GM19467 (cell line): ENCODE data around the gene TRPV4.

ENCODE experiments used
- ATAC-seq: cut with Tn5 transposase; IDR thresholded peaks from one replicate; pipeline ENCODE4 v1.9.1; 2021; ENCODE audit warnings: mild to moderate bottlenecking, moderate library complexity; ENCODE audit not compliant: unreplicated experiment

Gene TRPV4

DNA sequence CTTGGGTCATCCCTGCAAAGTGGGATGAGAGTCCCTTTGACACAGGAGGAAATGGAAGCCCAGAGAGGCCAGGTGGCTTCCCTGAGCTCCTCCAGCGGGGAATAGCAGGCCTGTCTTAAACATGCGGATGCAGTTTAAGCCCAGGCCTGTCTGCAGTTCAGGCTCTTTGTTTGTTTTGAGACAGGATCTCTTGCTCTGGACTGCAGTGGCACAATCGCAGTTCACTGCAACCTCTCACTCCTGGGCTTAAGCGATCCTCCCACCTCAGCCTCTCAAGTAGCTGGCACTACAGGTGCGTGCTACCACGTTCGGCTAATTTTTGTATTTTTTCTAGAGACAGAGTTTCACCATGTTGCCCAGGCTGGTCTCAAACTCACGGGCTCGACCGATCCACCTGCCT lies 3.5 kb downstream of the TRPV4 start:
- ATAC-seq: no peak

DNA sequence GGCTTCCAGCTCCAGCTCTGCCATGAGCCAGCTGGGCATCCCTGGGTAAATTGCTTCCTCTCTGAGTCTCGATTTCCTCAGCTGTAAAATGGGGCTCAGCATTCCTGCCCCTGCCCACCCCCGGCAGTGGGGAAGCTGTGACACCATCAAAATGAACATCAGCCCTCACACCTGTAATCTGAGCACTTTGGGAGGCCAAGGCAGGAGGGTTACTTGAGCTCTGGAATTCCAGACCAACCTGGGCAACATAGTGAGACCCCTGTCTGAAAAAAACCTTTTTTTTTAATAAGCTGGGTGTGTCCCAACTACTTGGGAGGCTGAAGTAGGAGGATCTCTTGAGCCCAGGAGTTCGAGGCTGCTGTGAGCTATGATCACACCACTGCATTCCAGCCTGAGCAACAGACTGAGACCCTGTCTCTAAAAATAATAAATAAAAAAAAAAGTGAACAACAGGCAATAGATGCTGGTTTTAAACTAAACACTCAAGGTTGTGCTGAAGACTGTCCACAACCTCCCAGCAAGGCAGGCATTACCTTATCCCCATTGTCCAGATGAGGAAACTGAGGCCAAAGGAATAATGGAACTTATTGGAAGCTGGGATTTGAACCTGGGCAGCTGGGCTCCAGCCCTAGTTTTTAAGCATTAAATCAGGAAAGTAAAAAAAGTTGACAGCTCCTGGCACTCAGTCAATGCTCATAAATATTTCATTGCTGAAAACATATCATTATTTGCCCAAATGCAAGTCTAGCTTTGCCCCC lies 4.3 kb downstream of the TRPV4 start:
- ATAC-seq: no peak

DNA sequence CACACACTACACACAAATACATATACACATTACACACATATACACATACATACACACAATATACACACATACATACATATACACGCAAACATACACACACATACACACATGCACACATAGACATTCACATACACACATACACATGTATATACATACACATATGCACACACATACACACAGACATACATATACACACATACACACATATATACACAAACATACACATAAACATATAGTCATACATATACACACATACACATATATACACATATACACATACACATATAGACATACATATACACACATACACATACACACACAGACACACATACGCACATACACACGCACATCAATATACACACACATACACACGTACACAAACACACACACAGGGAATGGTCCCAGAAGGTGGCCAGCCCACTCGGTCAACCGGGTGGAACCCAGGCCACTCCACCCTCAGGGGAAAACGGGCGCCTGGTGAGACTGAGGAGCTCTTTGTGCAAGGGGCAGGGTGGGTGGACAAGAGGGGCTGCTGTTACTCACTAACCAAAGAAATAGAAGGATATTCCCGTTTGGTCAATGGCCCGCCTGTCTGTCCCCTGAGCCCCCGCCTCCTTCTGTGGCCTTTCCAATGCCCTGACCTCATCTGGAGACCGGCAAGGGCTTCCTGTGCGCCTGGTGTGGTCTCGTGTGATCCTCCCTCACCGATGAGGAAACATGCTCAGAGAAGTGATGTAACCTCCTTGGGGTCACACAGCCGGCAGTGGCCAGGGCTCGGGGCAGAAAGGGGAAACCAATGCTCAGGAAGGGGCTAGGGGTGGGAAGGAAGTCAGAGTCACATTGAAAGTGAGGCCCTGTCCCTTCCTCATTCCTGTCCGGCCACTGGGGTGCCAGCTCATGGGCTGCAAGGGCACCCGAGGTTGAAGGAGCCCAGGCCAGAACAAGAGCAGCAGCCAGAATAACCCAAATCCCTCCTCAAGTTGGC lies 5.3 kb downstream of the TRPV4 start:
- ATAC-seq: no peak

DNA sequence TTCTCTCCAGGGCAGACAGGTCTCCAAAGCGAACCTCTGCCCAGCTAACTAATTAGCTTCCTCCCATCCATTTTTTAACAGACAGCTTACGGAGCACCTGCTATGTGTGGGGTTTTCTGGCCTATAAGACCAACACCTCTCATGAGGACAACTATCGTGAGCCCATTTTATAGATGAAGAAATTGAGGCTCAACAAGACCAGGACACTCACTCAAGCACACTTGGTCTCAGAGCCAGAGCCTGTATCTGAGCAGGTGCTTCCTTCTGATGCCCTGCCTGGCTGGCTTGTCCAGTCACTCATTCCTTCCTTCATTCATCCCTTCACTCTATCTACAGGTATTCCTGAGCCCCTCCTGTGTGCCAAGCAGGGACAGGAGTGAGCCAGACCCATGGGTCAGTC lies 6.1 kb downstream of the TRPV4 start:
- ATAC-seq: no peak

DNA sequence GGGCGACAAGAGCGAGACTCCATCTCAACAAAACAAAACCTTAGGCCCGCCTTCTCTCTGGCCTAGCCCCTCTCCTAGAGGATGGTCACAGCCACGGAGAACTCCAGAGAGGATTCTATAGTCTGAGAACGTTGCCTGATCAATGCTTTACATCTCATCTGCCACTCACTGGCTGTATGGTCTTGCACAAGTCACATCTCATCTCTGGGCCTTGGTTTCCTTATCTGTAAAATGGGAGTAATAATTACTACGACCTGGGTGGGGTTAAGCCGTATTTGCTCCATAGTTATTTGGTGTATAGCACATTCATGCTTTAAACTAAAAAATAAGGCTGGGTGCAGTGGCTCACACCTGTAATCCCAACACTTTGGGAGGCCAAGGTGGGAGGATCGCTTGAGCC lies 8.5 kb downstream of the TRPV4 start:
- ATAC-seq: no peak

- ATAC-seq: no peak
These were observed 10.2 kb downstream of the TRPV4 start for GRCh38 chr12:109822951-109823411.

GRCh38 chr12:109822416-109822815 lies 10.8 kb downstream of the TRPV4 start:
- ATAC-seq: no peak

- ATAC-seq: no peak
These were observed 11.2 kb downstream of the TRPV4 start for GRCh38 chr12:109821968-109822367.

DNA sequence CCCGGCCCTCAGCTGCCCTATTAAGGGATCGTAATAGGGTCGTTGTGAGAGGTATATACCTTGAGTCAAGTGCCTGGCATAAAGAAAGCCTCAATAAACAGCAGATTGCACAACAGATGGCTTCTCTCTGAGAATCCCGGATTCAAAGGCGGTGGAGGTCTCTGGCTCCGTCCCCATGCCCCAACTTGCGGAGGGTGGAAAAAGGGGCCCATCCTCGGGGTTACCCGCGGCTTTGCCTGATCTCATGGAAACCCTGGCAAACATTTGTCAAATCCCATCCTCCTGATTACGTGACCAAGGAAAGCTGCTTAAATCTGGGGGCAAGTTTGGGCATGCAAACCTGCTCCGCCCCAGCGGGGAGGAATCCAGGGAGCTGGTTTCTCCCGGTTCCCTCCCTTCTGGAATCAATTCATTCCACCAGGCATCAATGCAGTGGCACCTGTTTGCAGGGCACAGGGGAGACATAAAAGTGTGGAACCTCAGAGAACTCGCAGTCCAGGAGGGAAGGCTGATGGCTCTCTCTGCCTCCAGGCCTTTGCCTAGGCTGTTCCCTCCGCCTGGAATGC lies 12.3 kb downstream of the TRPV4 start:
- no peak for ATAC-seq

GRCh38 chr12:109818905-109819500 lies 14.2 kb downstream of the TRPV4 start:
- ATAC-seq: no peak

- no peak for ATAC-seq
These were observed 14.9 kb downstream of the TRPV4 start for GRCh38 chr12:109818253-109818652.

GRCh38 chr12:109817627-109818231 lies 15.5 kb downstream of the TRPV4 start:
- no peak for ATAC-seq

DNA sequence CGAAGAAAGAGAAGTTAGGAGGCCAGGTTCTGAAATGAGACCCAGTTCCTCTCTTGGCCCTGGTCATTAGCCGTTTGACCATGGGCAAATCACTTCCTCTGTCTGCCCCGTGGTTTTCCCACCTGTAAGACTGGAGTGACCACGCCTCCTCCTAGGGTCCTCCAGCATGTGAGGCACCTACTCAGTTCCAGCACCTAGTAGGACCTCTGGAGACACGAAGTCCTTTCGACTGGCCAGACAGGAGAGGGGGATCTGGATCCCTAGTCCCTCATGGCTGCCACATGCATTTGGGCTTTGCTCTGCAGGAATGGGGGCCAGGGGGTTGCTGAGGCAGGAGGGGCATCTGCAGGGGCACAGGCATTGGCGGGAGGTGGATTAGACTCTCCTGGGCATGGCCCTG lies 16.3 kb downstream of the TRPV4 start:
- no peak for ATAC-seq

GRCh38 chr12:109815757-109816617 lies 17.2 kb downstream of the TRPV4 start:
- ATAC-seq: no peak

DNA sequence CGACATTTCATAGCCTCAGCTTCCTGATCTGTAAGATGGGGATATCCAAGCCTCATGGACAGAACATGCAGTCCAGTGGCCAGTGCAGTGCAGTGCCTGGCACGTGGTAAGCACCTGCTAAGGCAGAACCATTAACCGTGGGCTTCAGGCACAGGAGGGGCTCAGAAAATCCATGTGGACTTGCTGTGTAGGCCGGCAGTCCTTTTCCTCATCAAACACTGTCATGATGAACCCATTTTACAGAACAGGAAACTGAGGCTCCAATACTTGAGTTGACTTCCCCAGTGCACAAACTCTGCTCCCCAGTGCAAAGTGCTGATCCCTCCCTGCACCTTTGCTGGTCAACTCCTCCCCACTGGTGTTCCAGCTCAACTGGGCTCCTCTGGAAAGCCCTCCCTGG lies 18.0 kb downstream of the TRPV4 start:
- no peak for ATAC-seq

GRCh38 chr12:109814600-109815150 lies 18.5 kb downstream of the TRPV4 start:
- no peak for ATAC-seq

- no peak for ATAC-seq
These were observed 19.3 kb downstream of the TRPV4 start for GRCh38 chr12:109813810-109814416.

GRCh38 chr12:109811624-109811995 lies 21.6 kb downstream of the TRPV4 start:
- no peak for ATAC-seq

GRCh38 chr12:109810954-109811623 lies 22.1 kb downstream of the TRPV4 start:
- ATAC-seq: no peak
